Measurements from ENCODE around the gene BSX.

DNA sequence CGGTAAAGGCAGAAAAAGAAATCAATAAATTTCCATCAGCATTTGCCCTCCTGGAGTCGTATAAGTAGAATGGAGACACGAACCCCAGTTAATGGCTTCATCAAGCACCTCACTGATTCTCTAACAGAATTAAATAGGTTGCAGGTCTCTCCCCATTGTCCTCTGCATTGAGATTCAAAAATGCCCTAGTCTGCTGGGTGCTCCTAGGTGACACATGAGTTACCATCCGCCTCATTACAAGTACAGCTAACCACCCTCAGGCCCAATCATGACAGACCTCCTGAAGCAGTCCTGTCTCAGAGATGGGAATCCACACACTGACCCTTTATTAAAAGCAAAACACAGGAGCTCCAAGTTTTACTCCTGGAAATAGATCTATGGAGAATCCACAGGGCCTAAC, 48.9 kb upstream of the BSX start:
- no peak for TF ChIP-seq EZH2phosphoT487 (conservative IDR thresholded peaks at IDR 0.05; ENCODE audit: low read length)
- TF ChIP-seq CTCF (IDR thresholded peaks at IDR 0.05; ENCODE audit: insufficient read depth, low read length, poor library complexity, severe bottlenecking): no peak
